WERI-Rb-1 (cell line): ENCODE data around the gene NOB1.
"Not testable (repeated sequence)": the region's sequence is repeated elsewhere in the genome, so short reads cannot be mapped to it uniquely, and the experiment has no call there.

Experiments
- DNase-seq: peaks from one replicate; pipeline ENCODE4 v3.0.0-alpha.2; 2020
- H3K27ac ChIP-seq: fragments of 250-450 bp; sonication (Bioruptor Pico); 2 replicates; pipeline ENCODE4 v1.5.1; 2020; ENCODE audit warnings: mild to moderate bottlenecking, moderate library complexity
- H3K27me3 ChIP-seq: fragments of 250-450 bp; sonication (Bioruptor Pico); 2 replicates; pipeline ENCODE4 v1.5.1; 2021; ENCODE audit warnings: mild to moderate bottlenecking, low read depth, moderate library complexity; ENCODE audit not compliant: insufficient read depth, severe bottlenecking
- H3K36me3 ChIP-seq: fragments of 250-450 bp; sonication (Bioruptor Pico); 2 replicates; pipeline ENCODE4 v1.5.1; 2020; ENCODE audit warnings: mild to moderate bottlenecking, moderate library complexity
- H3K4me3 ChIP-seq: 2 replicates; pipeline ENCODE4 v1.5.1; 2011; ENCODE audit warnings: low read depth, mild to moderate bottlenecking, control low read depth, low read length
- H3K9me3 ChIP-seq: fragments of 250-450 bp; sonication (Bioruptor Pico); 2 replicates; pipeline ENCODE4 v1.5.1; 2021; ENCODE audit warnings: mild to moderate bottlenecking, moderate library complexity; ENCODE audit not compliant: severe bottlenecking
- CTCF ChIP-seq: IDR thresholded peaks from 2 replicates; pipeline ENCODE4 v1.5.1; 2011; ENCODE audit warnings: low read depth, mild to moderate bottlenecking, control low read depth, inconsistent platforms, low read length

Gene NOB1

GRCh38 chr16:69744363-69745231 is 10.1 kb downstream of the NOB1 start:
- H3K27me3 ChIP-seq = no peaks in the 10 kb centered on the region
- H3K4me3 ChIP-seq = no peak overlapping the region
- H3K27ac ChIP-seq = no peak overlapping the region
- no peak for TF ChIP-seq CTCF
- no peak for DNase-seq
- H3K36me3 ChIP-seq = peaks cover 92% of the 10 kb centered on the region
- no peaks in the 10 kb centered on the region for H3K9me3 ChIP-seq

GRCh38 chr16:69741951-69742904 is 12.5 kb downstream of the NOB1 start:
- H3K4me3 ChIP-seq = no peak overlapping the region
- no peak for DNase-seq

GRCh38 chr16:69741519-69741918 is 13.2 kb downstream of the NOB1 start:
- H3K36me3 ChIP-seq = peaks cover 69% of the 10 kb centered on the region
- no peak overlapping the region for H3K4me3 ChIP-seq
- H3K27me3 ChIP-seq = no peaks in the 10 kb centered on the region
- H3K27ac ChIP-seq = no peak overlapping the region
- no peak for DNase-seq
- no peak for TF ChIP-seq CTCF
- no peaks in the 10 kb centered on the region for H3K9me3 ChIP-seq

More at GRCh38 chr16:69741951-69742904, 12.5 kb downstream of the NOB1 start:
- no peak for TF ChIP-seq CTCF
- Histone ChIP-seq H3K27ac (no peak overlapping the region), H3K9me3 (no peaks in the 10 kb centered on the region), H3K36me3 (peaks cover 73% of the 10 kb centered on the region), H3K27me3 (no peaks in the 10 kb centered on the region)

GRCh38 chr16:69732101-69732500 is 22.6 kb downstream of the NOB1 start:
- no peak for DNase-seq

GRCh38 chr16:69731280-69731679 is 23.4 kb downstream of the NOB1 start:
- H3K27ac ChIP-seq, DNase-seq, H3K4me3 ChIP-seq, H3K9me3 ChIP-seq, H3K27me3 ChIP-seq, H3K36me3 ChIP-seq: not testable (repeated sequence)

More at GRCh38 chr16:69732101-69732500, 22.6 kb downstream of the NOB1 start:
- Histone ChIP-seq H3K4me3 (no peak overlapping the region), H3K36me3 (no peaks in the 10 kb centered on the region), H3K27ac (no peak overlapping the region), H3K9me3 (no peaks in the 10 kb centered on the region), H3K27me3 (no peaks in the 10 kb centered on the region)
- no peak for TF ChIP-seq CTCF

- H3K36me3 ChIP-seq, H3K27ac ChIP-seq, DNase-seq: not testable (repeated sequence)
Observed at GRCh38 chr16:69729030-69729429, 25.7 kb downstream of the NOB1 start.

More at GRCh38 chr16:69729030-69729429, 25.7 kb downstream of the NOB1 start:
- H3K27me3 ChIP-seq, H3K4me3 ChIP-seq, H3K9me3 ChIP-seq: not testable (repeated sequence)
